ENCODE data around the gene NPC1L1. TPM values are rescaled to one million over a fixed set of nuclear protein-coding genes. Genes with fewer than 3 reads are reported as not detected.

Gene NPC1L1
- total RNA-seq, 1 experiment from 2014 or later: 0.15 TPM

- no peak overlapping the region for H3K4me3 Mint-ChIP-seq
- TF ChIP-seq KAT7 (CRISPR knock-in tag; IDR thresholded peaks at IDR 0.05; ENCODE audit: borderline replicate concordance) (no peak), FOXJ3 (CRISPR knock-in tag; IDR thresholded peaks at IDR 0.05; ENCODE audit: borderline replicate concordance) (no peak), AFF4 (CRISPR knock-in tag; IDR thresholded peaks at IDR 0.05; ENCODE audit: borderline replicate concordance) (no peak), MAX (CRISPR knock-in tag; IDR thresholded peaks at IDR 0.05) (no peak), GTF2I (CRISPR knock-in tag; conservative IDR thresholded peaks at IDR 0.05) (no peak), HMGXB4 (CRISPR knock-in tag; IDR thresholded peaks at IDR 0.05) (no peak), TEAD4 (CRISPR knock-in tag; IDR thresholded peaks at IDR 0.05) (no peak), ERG (CRISPR knock-in tag; IDR thresholded peaks at IDR 0.05) (no peak), TP53 (CRISPR knock-in tag; IDR thresholded peaks at IDR 0.05) (no peak)
- POLR2A ChIA-PET: no interaction called here
- no peaks in the 10 kb centered on the region for H3K9me3 Mint-ChIP-seq
- no peak for DNase-seq (ENCODE audit: low spot score)
- H3K27me3 Mint-ChIP-seq (ENCODE audit: low read depth): no peaks in the 10 kb centered on the region
- ATAC-seq: no peak
- CTCF ChIA-PET: interaction anchor here (0.7 kb wide), 1 partner anchor 23 kb away, joined by 3 read pairs; no protein-coding TSS in a partner anchor
- H3K4me1 Mint-ChIP-seq: no peaks in the 10 kb centered on the region
- H3K27ac Mint-ChIP-seq: no peak overlapping the region
- H3K36me3 Mint-ChIP-seq: no peaks in the 10 kb centered on the region
Measured at GRCh38 chr7:44557485-44557884, 16.4 kb upstream of the NPC1L1 start.

GRCh38 chr7:44555350-44555749 lies 14.2 kb upstream of the NPC1L1 start:
- ChIA-PET POLR2A (no interaction called here), CTCF (interaction anchor here (1.2 kb wide), 1 partner anchor 10 kb away, joined by 5 read pairs; no protein-coding TSS in a partner anchor)
- no peak overlapping the region for H3K4me3 Mint-ChIP-seq
- H3K4me1 Mint-ChIP-seq: no peaks in the 10 kb centered on the region
- no peak for ATAC-seq
- H3K27ac Mint-ChIP-seq: no peak overlapping the region
- H3K36me3 Mint-ChIP-seq: no peaks in the 10 kb centered on the region
- no peak for DNase-seq (ENCODE audit: low spot score)
- no peaks in the 10 kb centered on the region for H3K27me3 Mint-ChIP-seq (ENCODE audit: low read depth)
- H3K9me3 Mint-ChIP-seq: no peaks in the 10 kb centered on the region
- no peak for TF ChIP-seq USF2 (CRISPR knock-in tag; IDR thresholded peaks at IDR 0.05)
- no peak for TF ChIP-seq ZBTB21 (CRISPR knock-in tag; IDR thresholded peaks at IDR 0.05; ENCODE audit: borderline replicate concordance)
- no peak for TF ChIP-seq JAZF1 (CRISPR knock-in tag; IDR thresholded peaks at IDR 0.05)
- no peak for TF ChIP-seq ZNF512 (CRISPR knock-in tag; IDR thresholded peaks at IDR 0.05; ENCODE audit: borderline replicate concordance)
- no peak for TF ChIP-seq MYBL2 (CRISPR knock-in tag; IDR thresholded peaks at IDR 0.05)
- no peak for TF ChIP-seq CBFB (CRISPR knock-in tag; IDR thresholded peaks at IDR 0.05; ENCODE audit: low read depth)
- no peak for TF ChIP-seq ELF4 (CRISPR knock-in tag; IDR thresholded peaks at IDR 0.05; ENCODE audit: low read depth)
- no peak for TF ChIP-seq GABPB1 (CRISPR knock-in tag; IDR thresholded peaks at IDR 0.05)
- no peak for TF ChIP-seq FOXP1 (CRISPR knock-in tag; IDR thresholded peaks at IDR 0.05; ENCODE audit: borderline replicate concordance)
- TF ChIP-seq ARID4B (CRISPR knock-in tag; IDR thresholded peaks at IDR 0.05; ENCODE audit: borderline replicate concordance): no peak
- TF ChIP-seq CREM (CRISPR knock-in tag; IDR thresholded peaks at IDR 0.05): no peak
